ENCODE measurements around the gene DALRD3.

The DALRD3 gene

DNA sequence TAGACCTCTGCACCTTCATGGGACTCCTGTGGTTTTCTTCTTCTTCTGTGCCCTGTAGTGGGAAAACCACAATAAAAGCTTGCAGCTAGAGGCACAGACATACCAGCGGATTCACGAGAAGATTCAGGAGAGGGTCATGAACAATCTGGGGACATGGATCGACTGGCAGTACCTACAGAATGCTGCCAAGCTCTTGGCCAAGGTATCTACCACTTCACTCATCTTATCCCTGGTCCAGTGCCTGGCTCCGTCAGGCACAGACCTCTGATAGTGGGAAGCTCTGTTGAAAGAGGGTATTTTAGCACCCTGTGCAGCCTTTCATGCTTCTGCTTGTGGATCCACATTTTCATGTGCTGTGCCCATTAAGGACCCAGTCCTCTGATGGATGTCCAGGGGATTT lies 38.1 kb downstream of the DALRD3 start:
- no peak for DNase-seq

DNA sequence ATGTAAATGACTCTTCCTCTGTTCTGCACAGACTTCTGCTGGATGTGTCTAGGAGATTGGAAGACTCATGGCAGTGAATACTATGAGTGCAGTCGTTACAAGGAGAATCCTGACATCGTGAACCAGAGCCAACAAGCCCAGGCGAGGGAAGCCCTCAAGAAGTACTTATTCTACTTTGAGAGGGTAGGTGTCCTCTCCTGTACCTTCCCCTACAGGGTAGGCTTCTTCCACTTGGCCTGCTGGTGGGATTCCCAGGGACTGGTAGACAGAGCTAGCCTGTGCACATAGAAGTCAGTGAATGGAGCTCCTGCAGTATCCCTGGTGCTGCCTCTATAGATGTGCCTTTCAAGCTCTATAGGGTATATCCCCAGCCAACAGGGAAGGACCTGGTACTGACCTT lies 38.9 kb downstream of the DALRD3 start:
- DNase-seq, result no peak

DNA sequence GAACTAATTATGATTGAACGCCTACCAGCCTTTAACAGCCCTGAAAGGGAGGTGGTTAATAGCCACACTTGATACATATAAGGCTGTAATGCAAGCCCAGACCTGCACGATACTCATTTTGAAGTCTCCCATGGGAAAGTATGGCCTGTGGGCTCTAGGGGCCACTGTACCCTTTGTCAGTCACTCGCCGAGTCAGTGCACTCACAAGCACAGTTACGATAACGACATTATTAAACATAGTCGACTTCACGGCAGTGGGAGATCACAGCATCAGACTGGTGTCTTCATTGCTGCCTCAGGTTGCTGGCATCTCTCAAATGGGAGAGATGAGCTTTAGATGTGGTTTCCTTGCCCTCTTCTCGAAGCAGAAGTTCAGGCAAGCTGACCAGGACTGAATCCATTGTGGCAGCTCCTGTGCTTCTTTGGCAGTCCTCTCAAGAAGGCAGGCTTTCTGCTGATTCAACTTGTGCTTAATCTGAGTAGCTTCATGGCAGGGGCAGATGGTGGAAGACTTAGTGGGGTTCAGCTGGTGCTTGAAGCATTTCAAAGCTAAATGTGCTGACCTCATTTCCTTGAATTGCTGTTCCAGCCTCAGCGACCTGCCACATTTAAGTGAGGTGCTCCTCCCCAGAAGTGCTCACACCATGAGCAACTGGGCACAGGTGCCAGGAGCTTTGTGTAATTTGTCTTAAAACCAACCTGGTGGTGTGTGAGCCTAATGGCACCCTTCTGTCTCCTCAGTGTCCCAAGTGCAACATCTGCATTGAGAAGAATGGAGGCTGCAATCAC lies 44.1 kb downstream of the DALRD3 start:
- no peak for DNase-seq

DNA sequence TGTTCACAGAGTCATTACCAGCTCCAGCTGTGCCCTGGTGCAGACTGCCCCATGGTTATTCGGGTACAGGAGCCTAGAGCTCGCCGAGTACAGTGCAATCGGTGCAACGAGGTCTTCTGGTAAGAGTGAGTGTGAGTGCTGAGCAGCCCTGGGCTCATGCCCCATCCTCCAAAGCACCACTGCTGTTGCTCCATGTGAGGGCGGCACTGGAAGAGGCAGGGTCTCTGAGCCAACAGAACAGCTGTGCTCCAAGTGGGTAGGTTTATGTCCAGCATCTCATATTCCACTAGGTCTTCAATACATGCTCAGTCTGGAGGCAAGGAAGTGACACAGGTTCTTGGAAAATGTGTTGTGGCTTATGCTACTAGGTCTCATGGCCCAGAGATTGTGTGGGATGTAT lies 47.8 kb downstream of the DALRD3 start:
- DNase-seq, result no peak

DNA sequence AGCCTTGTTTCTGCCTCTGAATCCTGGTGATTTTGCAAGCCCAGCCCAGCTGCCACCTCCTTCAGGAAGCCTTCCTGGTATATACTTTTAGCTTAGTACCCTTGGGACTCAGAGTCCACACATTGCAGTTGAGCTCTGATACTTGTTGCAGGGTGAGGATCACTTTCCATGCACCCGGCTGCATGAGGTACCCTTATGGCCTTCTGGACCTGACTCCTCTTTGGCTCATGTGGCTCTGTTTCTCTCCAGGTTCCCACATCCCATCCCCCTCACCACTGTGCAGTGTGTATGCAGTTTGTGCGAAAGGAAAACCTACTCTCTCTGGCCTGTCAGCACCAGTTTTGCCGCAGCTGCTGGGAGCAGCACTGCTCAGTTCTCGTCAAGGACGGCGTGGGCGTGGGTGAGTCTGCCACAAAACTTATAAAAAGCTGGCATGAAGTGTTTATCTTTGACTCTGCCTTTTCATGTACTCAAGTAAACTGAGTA lies 51.5 kb downstream of the DALRD3 start:
- no peak for DNase-seq

DNA sequence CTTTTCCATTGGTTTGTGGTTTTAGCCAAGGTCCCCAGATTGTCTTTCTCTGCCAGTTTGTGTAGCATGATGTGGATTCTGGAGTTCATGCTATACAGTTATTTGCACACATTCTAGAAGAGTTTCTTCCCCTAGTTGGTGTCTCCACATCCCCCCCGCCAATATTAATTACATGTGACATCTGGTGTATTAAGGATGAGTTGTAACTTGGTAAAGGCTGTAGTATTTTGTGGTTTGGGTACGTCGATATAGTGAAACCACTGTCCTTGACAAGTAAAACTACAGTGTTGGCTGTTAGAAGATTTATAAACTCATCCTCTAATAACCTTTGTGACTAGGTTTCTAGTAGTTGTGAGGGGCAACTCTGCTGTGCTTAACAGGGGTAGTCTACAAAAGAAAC lies 52.0 kb downstream of the DALRD3 start:
- DNase-seq, result no peak
